A549 treated with AZD2906 at 1 μM for 4 hours (cell line): ENCODE results near the gene ERO1B. TPM values are rescaled to one million over a fixed set of nuclear protein-coding genes. Genes with fewer than 3 reads are reported as not detected.

Experiments used
- total RNA-seq: library from RNA; stranded (reverse); fragments of 200-300 nt; extraction: Qiagen RNA extraction; gene quantifications from 5 replicates; pipeline ENCODE4 v1.2.3, GENCODE V29; 2022

ERO1B gene
- 2.7 to 3.2 TPM (median 2.7 TPM) in 5 replicates for total RNA-seq

GRCh38 chr1:236281654-236282424 is at the start of gene ERO1B:
Gene ERO1B (minus strand): TSS chr1:236281958. CDS start chr1:236281783, 175 bp downstream.

Other genes starting within 250 kb of the ERO1B start
- 5.3 to 9.1 TPM (median 7.7 TPM) in 5 replicates for gene NID1, start 216.9 kb downstream of the ERO1B start, total RNA-seq
- gene GPR137B, start 139.4 kb downstream of the ERO1B start, total RNA-seq: 15.6 to 18.5 TPM (median 16.4 TPM) in 5 replicates
- gene EDARADD, start 112.3 kb upstream of the ERO1B start, total RNA-seq: 2.9 to 3.8 TPM (median 3.3 TPM) in 5 replicates
- gene LGALS8, start 242.0 kb upstream of the ERO1B start, total RNA-seq: 27.7 to 42.2 TPM (median 27.9 TPM) in 5 replicates